WTC11 (cell line): ENCODE data around the gene OGA. TPM values are rescaled to one million over a fixed set of nuclear protein-coding genes. Genes with fewer than 3 reads are reported as not detected.

ENCODE experiments used
- ATAC-seq: fragments of 200-7000 bp; cut with Tn5 transposase; 2 replicates; pipeline ENCODE4 v1.10.0; 2021; ENCODE audit warnings: mild to moderate bottlenecking, moderate library complexity
- CTCF ChIA-PET: fragments of 300-600 bp; sonication (Branson Sonifier 250); formaldehyde crosslinking; loops from one replicate; lab custom pipeline; 2021; ENCODE audit warnings: antibody characterized with exemption; lab: Charles Lee
- POLR2A ChIA-PET: fragments of 350-600 bp; sonication (Branson Sonifier 250); formaldehyde crosslinking; loops from one replicate; lab custom pipeline; 2021; ENCODE audit warnings: antibody characterized with exemption; lab: Charles Lee
- DNase-seq: peaks from one replicate; pipeline ENCODE4 v3.0.0; 2021; ENCODE audit warnings: low spot score
- H3K27ac Mint-ChIP-seq: 2 replicates; pipeline ENCODE4 v1.8.0; 2021; ENCODE audit warnings: mixed read lengths
- H3K27me3 Mint-ChIP-seq: 2 replicates; pipeline ENCODE4 v1.8.0; 2021; ENCODE audit warnings: low read depth, mild to moderate bottlenecking, moderate library complexity, mixed read lengths
- H3K36me3 Mint-ChIP-seq: 2 replicates; pipeline ENCODE4 v1.8.0; 2021; ENCODE audit warnings: mixed read lengths
- H3K4me1 Mint-ChIP-seq: 2 replicates; pipeline ENCODE4 v1.8.0; 2022; ENCODE audit warnings: mixed read lengths
- H3K4me3 Mint-ChIP-seq: 2 replicates; pipeline ENCODE4 v1.8.0; 2021; ENCODE audit warnings: mild to moderate bottlenecking, moderate library complexity, mixed read lengths
- H3K9me3 Mint-ChIP-seq: 2 replicates; pipeline ENCODE4 v1.8.0; 2021; ENCODE audit warnings: mixed read lengths
- ETV6 ChIP-seq: sonication (generic); formaldehyde crosslinking; IDR thresholded peaks from 2 replicates; pipeline ENCODE4 v1.8.1; 2022; ENCODE audit warnings: mild to moderate bottlenecking, missing genetic modification reagents
- GTF2I ChIP-seq: fragments of 250-450 bp; sonication (Bioruptor Pico); conservative IDR thresholded peaks from 2 replicates; pipeline ENCODE4 v1.4.0; 2021; ENCODE audit warnings: mild to moderate bottlenecking
- HMGA2 ChIP-seq: fragments of 250-450 bp; sonication (Bioruptor Pico); IDR thresholded peaks from 2 replicates; pipeline ENCODE4 v1.4.0; 2021; ENCODE audit warnings: mild to moderate bottlenecking, moderate library complexity
- JAZF1 ChIP-seq: fragments of 250-450 bp; sonication (Bioruptor Pico); IDR thresholded peaks from 2 replicates; pipeline ENCODE4 v1.9.0; 2021; ENCODE audit warnings: moderate library complexity, mild to moderate bottlenecking, inconsistent platforms
- MXD4 ChIP-seq: fragments of 250-450 bp; sonication (Bioruptor Pico); IDR thresholded peaks from 2 replicates; pipeline ENCODE4 v1.8.0; 2021; ENCODE audit warnings: mild to moderate bottlenecking, moderate library complexity, borderline replicate concordance
- NFE2L1 ChIP-seq: sonication (generic); formaldehyde crosslinking; IDR thresholded peaks from 2 replicates; pipeline ENCODE4 v1.8.1; 2023; ENCODE audit warnings: missing genetic modification reagents
- PRRX2 ChIP-seq: fragments of 250-450 bp; sonication (Bioruptor Pico); IDR thresholded peaks from 2 replicates; pipeline ENCODE4 v1.8.0; 2021; ENCODE audit warnings: mild to moderate bottlenecking
- RORB ChIP-seq: fragments of 250-450 bp; sonication (Bioruptor Pico); IDR thresholded peaks from 2 replicates; pipeline ENCODE4 v1.9.0; 2021; ENCODE audit warnings: mild to moderate bottlenecking
- STAT6 ChIP-seq: sonication (generic); formaldehyde crosslinking; conservative IDR thresholded peaks from 2 replicates; pipeline ENCODE4 v1.8.1; 2023; ENCODE audit warnings: mild to moderate bottlenecking, low read depth, missing genetic modification reagents, moderate library complexity
- USF1 ChIP-seq: sonication (generic); formaldehyde crosslinking; IDR thresholded peaks from 2 replicates; pipeline ENCODE4 v1.8.0; 2022; ENCODE audit warnings: mild to moderate bottlenecking, missing genetic modification reagents
- ZNF317 ChIP-seq: sonication (generic); formaldehyde crosslinking; IDR thresholded peaks from 2 replicates; pipeline ENCODE4 v1.8.1; 2023; ENCODE audit warnings: low read depth, mild to moderate bottlenecking, moderate library complexity, missing genetic modification reagents, borderline replicate concordance
- ZNF512 ChIP-seq: sonication (generic); formaldehyde crosslinking; IDR thresholded peaks from 2 replicates; pipeline ENCODE4 v1.8.1; 2022; ENCODE audit warnings: missing genetic modification reagents, borderline replicate concordance
- total RNA-seq: library from RNA; stranded (reverse); gene quantifications from 3 replicates; pipeline ENCODE4 v1.2.3, GENCODE V29; 2021
- TF ChIP-seq, protein P1 (sequence below): sonication (generic); formaldehyde crosslinking; IDR thresholded peaks from 2 replicates; pipeline ENCODE4 v1.8.1; 2022; ENCODE audit warnings: low read depth, missing genetic modification reagents, borderline replicate concordance

The OGA gene
- total RNA-seq, 1 experiment from 2014 or later = 111 TPM

GRCh38 chr10:101781984-101782810, 36.0 kb downstream of the OGA start:
- Mint-ChIP-seq H3K27ac (peak overlapping the region; percentile 92), H3K36me3 (peaks cover 14% of the 10 kb centered on the region), H3K4me3 (peak overlapping the region; percentile 100), H3K27me3 (peaks cover 20% of the 10 kb centered on the region), H3K4me1 (peaks cover 56% of the 10 kb centered on the region), H3K9me3 (no peaks in the 10 kb centered on the region)
- TF ChIP-seq ETV6 (CRISPR knock-in tag) = 0 out of 2 replicates have a peak, but pooled peaks have one; percentile 56
- TF ChIP-seq NFE2L1 = no peak
- ChIA-PET CTCF (interaction anchor here (0.6 to 11.0 kb wide), 21 partner anchors 11 to 741 kb away, joined by 3 to 370 read pairs (median 6); partner anchors contain the start of gene OGA), POLR2A (interaction anchor here (3.0 kb wide), 1 partner anchor 36 kb away, joined by 14 read pairs; the partner anchor contains the start of gene OGA)
- DNase-seq (no peak), ATAC-seq (no peak)

GRCh38 chr10:101781655-101781983, 36.6 kb downstream of the OGA start:
- ChIA-PET CTCF (interaction anchor here (0.5 to 11.0 kb wide), 67 partner anchors 8 to 658 kb away, joined by 3 to 370 read pairs (median 4); partner anchors contain the start of genes DPCD, KCNIP2, OGA and POLL), POLR2A (interaction anchor here (1.3 kb wide), 1 partner anchor 201 kb away, joined by 5 read pairs; no protein-coding TSS in a partner anchor)
- no peak for DNase-seq
- H3K27ac Mint-ChIP-seq = peak overlapping the region; percentile 64
- H3K36me3 Mint-ChIP-seq = peaks cover 11% of the 10 kb centered on the region
- H3K27me3 Mint-ChIP-seq = peaks cover 26% of the 10 kb centered on the region
- H3K4me1 Mint-ChIP-seq = peaks cover 57% of the 10 kb centered on the region
- no peak for TF ChIP-seq PRRX2 (CRISPR knock-in tag)
- no peak for TF ChIP-seq RORB (CRISPR knock-in tag)
- TF ChIP-seq ZNF317 (CRISPR knock-in tag) = no peak
- no peak for TF ChIP-seq GTF2I (CRISPR knock-in tag)
- no peak for TF ChIP-seq MXD4 (CRISPR knock-in tag)
- TF ChIP-seq JAZF1 (CRISPR knock-in tag) = no peak
- no peak for TF ChIP-seq HMGA2 (CRISPR knock-in tag)
- TF ChIP-seq, protein P1, sequence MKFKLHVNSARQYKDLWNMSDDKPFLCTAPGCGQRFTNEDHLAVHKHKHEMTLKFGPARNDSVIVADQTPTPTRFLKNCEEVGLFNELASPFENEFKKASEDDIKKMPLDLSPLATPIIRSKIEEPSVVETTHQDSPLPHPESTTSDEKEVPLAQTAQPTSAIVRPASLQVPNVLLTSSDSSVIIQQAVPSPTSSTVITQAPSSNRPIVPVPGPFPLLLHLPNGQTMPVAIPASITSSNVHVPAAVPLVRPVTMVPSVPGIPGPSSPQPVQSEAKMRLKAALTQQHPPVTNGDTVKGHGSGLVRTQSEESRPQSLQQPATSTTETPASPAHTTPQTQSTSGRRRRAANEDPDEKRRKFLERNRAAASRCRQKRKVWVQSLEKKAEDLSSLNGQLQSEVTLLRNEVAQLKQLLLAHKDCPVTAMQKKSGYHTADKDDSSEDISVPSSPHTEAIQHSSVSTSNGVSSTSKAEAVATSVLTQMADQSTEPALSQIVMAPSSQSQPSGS (CRISPR knock-in tag) = no peak
- TF ChIP-seq USF1 (CRISPR knock-in tag) = no peak
- TF ChIP-seq ZNF512 = no peak
- no peak for TF ChIP-seq STAT6
- ATAC-seq = no peak
- no peaks in the 10 kb centered on the region for H3K9me3 Mint-ChIP-seq
- H3K4me3 Mint-ChIP-seq = peak overlapping the region; percentile 100
